ENCODE results near the gene SLC5A2.

DNA sequence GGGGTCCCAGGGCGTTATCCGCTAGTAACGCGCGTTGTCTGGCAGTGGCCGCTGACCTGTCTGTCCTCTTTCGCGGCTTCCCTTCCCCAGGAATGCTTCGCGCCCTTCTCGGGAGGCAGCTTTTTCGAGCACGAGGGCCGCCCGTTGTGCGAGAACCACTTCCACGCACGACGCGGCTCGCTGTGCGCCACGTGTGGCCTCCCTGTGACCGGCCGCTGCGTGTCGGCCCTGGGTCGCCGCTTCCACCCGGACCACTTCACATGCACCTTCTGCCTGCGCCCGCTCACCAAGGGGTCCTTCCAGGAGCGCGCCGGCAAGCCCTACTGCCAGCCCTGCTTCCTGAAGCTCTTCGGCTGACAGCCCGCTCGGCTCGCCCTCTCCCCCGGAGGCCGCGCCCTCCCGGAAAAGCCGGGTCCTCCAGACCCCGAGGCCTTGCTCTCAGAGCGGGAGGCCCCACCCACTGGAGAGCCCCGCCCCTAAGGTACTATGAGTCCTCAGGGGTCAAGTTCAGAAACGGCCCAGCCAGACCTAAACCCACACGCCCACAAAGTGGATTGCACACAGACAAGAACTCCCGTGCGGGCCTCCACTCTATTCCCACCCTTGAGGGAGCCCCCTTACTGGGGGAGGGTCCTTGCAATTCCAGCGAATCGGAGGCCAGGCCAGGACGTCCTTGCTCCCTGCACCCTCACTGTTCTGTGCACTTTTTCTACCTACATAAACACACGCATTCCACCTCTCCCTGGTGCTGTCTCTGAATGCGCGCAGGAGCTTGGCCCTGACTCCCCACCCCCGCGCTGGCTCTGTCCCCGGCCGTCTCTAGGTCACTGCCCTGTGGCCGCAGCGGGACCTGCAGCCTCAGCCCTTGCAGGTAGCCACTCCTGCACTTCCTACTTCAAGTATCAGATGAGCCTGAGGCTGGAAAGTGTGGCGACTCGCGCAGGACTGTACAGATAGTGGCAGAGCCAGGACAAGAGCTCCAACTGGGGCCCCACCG lies 5.4 kb upstream of the SLC5A2 start:
- TF ChIP-seq POLR2AphosphoS5 (IDR thresholded peaks at IDR 0.05; ENCODE audit: low read depth, low read length): no peak
- TF ChIP-seq POLR2A (IDR thresholded peaks at IDR 0.05; ENCODE audit: low read depth, low read length): no peak
- no peak for TF ChIP-seq TAF1 (IDR thresholded peaks at IDR 0.05; ENCODE audit: low read depth, low read length)
